Activated CD4-positive, alpha-beta T cell treated with anti-CD3 and anti-CD28 coated beads, Interleukin-2, amount 50 U/mL, for 48 hours (primary cell): ENCODE measurements around the gene MATR3.
"Not testable (repeated sequence)": the region's sequence is repeated elsewhere in the genome, so short reads cannot be mapped to it uniquely, and the experiment has no call there.

ENCODE experiments used
- DNase-seq, 2 experiments: peaks; one replicate each; pipeline ENCODE4 v3.0.0-alpha.2; 2020

MATR3 gene

DNA sequence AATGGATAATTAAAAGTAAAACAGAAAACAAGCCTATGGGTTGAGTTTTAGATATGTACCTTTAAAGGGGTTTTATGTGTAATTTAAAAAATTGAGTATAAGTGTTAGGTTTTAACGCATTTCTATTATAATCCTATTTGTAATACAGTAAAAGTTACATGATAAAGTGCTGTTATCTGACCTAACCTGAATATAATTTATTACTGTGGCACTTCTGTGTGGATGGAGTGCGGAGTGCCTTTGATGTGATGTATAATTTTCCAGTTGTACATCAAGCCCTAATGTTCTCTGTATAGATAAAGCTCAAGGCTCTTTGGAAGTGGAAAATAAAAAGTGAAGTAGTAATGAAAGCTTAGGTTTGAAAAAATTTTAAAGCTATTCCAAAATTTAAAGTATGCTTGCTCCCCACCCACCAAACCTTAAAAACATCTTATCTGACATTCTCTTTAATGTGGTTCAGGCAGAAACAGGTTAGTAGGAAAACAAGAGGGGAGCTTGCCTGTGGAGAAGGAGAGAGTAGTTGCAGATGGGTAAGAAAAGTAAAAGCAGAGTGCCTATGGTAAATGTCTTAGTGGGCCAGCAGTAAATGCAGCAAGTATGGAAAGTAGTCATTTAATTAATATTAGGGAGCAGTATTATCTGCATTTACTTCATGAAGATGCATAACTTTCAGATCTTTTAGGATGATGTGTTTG is 4.0 kb downstream of the MATR3 start:
- DNase-seq = no peak

GRCh38 chr5:139298242-139298641 is 4.7 kb downstream of the MATR3 start:
- no peak for DNase-seq

DNA sequence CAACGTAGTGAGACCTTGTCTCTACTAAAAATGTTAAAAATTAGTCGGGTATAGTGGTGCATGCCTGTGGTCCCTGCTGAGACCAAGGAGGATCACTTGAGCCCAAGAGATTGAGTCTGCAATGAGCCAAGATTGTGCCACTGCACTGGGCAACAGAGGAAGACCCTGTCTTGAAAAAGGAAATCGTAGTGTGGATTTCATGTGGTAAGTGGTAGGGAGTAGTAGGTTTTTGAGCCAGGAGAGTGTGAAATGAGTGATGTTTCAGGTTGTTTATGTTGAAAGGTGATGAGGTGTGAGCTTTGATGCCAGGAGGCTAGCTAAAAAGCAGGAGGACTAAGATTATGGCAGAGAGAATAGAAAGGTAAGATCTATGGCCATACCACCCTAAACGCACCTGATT is 5.9 kb downstream of the MATR3 start:
- no peak for DNase-seq

DNA sequence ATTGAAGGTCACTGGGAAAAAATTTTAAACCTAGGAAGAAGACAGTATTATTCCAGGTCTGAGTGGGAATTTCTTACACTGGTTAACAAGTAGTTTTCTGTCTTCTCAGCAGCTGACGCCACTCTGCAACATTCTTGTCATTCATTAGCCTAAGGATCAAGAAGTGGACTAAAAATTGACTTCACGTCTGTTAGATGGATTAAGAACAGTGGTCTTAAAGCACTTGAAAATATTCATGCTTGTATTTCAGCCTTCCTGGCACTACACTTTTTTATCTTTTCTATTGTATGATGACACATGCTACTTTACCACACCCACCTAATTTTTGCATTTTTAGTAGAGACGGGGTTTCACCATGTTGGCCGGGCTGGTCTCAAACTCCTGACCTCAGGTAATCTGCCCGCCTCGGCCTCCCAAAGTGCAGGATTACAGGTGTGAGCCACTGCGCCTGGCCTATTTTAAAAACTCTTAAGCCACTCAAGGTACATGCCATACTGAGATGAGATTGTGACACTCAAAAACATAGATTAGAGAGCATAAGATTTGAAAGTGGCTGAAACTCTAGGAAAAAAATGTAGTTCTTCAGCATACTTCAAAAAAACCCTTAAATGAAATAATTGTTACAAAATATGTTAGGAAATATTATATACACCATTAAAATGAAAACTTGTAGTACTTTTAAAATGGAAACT is 8.4 kb downstream of the MATR3 start:
- DNase-seq = no peak

- DNase-seq = no peak
Measured at GRCh38 chr5:139304391-139305324, 11.1 kb downstream of the MATR3 start.

GRCh38 chr5:139306197-139306596 is 12.7 kb downstream of the MATR3 start:
- no peak for DNase-seq

DNA sequence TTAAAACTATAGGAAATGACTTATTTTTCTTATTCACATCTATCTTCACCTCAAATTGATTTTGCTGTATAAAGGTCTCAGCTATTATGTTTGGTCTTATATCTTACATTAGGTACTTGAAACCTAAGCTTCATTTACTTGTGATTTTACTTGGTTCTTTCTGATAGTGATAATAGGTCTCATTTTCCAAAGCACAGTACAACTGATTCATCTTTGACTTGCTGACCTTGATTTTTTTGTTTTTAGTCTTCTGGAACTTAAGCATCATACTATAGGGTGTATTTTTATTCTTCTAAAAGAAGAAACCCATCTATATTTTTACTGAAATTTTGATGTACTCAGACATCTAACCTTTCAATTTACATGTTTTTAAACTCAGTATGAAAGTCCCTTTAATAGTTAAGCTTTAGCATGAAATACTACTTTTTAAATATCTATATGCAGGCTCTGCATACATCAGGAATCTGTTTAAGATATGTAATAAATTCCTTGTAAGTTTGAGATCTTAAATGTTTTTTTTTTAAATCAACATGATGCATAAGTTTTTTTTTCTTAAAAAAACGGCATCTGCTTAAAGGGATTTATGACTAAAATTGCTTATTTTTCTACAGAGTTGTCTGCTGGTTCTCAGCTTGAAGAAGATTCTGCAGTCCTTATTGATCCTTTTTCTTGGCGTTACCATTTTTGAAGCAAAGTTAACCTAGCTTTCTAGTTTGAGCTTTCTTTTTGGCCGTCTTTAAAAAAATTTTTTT is 13.3 kb downstream of the MATR3 start:
- DNase-seq = no peak

DNA sequence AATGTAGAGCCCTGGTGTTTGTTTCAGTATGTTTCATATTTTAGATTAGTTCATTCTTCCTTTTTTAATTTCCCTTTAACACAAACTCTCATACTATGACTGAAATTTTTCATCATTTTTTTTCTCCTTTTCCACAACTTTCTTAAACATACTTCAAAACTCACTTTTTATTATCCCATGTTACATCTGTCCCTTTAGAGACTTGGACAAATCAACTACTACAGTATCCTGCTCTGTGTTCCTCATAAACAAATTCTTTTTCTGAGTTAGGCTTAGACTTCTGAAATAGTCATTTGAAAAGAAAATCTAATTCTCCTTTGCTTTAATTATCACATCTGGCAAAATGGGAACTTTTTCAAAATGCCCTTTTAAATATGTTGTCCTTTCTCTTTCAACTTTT is 15.3 kb downstream of the MATR3 start:
- no peak for DNase-seq

DNA sequence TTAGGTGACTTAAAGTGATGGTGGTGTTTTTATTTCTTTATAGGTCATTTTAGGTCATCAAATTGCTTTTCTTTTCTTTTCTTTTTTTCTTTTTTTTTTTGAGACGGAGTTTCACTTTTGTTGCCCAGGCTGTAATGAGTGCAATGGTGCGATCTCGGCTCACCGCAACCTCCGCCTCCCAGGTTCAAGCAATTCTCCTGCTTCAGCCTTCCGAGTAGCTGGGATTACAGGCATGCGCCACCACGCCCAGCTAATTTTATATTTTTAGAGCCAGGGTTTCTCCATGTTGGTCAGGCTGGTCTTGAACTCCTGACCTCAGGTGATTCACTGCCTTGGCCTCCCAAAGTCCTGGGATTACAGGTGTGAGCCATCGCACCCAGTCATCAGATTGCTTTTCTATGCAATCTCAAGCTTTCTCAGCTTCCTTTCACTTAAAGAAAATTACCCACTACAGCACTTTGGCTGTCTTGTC is 17.2 kb downstream of the MATR3 start:
- DNase-seq = not testable (repeated sequence)

DNA sequence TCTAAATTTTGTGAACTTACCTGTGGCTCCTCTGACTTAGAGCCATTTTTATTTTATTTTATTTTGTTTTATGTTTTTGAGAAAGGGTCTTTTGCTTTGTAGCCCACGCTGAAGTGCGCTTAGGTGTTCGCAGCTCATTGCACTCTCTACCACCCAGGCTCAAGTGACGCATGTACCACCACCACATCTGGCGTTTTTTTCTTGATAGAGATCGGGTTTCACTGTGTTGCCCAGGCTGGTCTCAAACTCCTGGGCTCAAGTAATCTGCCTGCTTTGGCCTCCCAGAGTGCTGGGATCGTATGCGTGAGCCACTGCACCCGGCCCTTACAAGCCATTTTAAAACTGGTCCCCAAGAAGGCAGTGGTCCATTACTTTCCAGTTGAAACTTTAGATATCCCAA is 18.5 kb downstream of the MATR3 start:
- no peak for DNase-seq

GRCh38 chr5:139314276-139314675 is 20.7 kb downstream of the MATR3 start:
- DNase-seq = no peak

GRCh38 chr5:139315056-139315615 is 21.6 kb downstream of the MATR3 start:
- no peak for DNase-seq

DNA sequence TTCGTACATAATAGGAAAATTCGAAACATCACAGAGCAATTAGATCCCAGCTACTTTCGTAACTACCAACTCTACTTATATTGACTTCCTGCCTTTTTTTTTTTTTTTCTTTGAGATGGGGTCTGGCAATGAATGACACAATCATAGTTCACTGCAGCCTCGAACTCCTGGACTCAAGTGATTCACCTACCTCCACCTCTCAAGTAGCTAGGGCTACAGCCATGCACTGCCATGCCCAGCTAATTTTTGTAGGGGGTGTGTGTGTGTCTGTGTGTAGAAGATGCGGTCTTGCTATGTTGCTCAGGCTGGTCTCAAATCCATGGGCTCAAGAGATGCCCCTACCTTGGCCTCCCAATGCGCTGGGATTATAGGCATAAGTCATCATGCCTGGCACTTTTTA is 42.3 kb downstream of the MATR3 start:
- DNase-seq = no peak

DNA sequence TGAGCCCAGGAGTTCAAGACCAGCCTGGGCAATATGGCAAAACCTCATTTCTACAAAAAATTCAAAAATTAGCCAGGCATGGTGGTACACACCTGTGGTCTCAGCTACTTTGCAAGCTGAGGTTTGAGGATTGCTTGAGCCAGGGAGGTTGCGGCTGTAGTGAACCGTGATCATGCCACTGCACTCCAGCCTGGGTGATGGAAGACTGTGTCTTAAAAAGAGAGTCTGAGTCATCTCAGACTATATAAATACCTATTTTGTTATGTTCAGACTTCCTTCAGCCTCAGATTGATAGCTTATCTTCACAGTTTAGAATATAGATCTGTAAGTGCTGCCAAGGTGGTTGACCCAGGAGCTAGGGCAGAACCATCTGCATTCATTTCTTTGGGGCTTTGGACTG is 46.5 kb downstream of the MATR3 start:
- no peak for DNase-seq

GRCh38 chr5:139341187-139341688 is 47.7 kb downstream of the MATR3 start:
- no peak for DNase-seq

GRCh38 chr5:139341689-139342422 is 48.3 kb downstream of the MATR3 start, which contains the start of gene PAIP2:
TSS of gene PAIP2 (plus strand) at chr5:139341854. CDS start at chr5:139363785, 21,931 bp downstream.
- DNase-seq = peak; percentile 98 to 99

GRCh38 chr5:139342423-139342723 is 48.8 kb downstream of the MATR3 start:
- no peak for DNase-seq

- no peak for DNase-seq
Measured at GRCh38 chr5:139343476-139343875, 49.9 kb downstream of the MATR3 start.

GRCh38 chr5:139344177-139344576 is 50.6 kb downstream of the MATR3 start:
- DNase-seq = no peak

- not testable (repeated sequence) for DNase-seq
Measured at GRCh38 chr5:139345442-139345841, 51.9 kb downstream of the MATR3 start.

- not testable (repeated sequence) for DNase-seq
Measured at GRCh38 chr5:139347863-139348262, 54.3 kb downstream of the MATR3 start.
